ENCODE measurements around the gene TRPM6.

The TRPM6 gene

GRCh38 chr9:74735761-74736160 is 152.0 kb downstream of the TRPM6 start:
- no peak for DNase-seq (ENCODE audit: low read depth)
- TF ChIP-seq CTCF (IDR thresholded peaks at IDR 0.05; ENCODE audit: low read depth, low read length, missing control alignments) = no peak
- in situ Hi-C loops (cut with HindIII; ENCODE audit: low sequenced_read_pairs) = no loop called here
- H3K4me3 ChIP-seq (ENCODE audit: low read depth, low read length) = no peak overlapping the region

- no peak overlapping the region for H3K4me3 ChIP-seq (ENCODE audit: low read depth, low read length)
- no peak for TF ChIP-seq CTCF (IDR thresholded peaks at IDR 0.05; ENCODE audit: low read depth, low read length, missing control alignments)
- no peak for DNase-seq (ENCODE audit: low read depth)
- in situ Hi-C loops (cut with HindIII; ENCODE audit: low sequenced_read_pairs) = no loop called here
Observed at GRCh38 chr9:74729136-74729695, 158.5 kb downstream of the TRPM6 start.

- no peak overlapping the region for H3K4me3 ChIP-seq (ENCODE audit: low read depth, low read length)
- DNase-seq (ENCODE audit: low read depth) = no peak
- no peak for TF ChIP-seq CTCF (IDR thresholded peaks at IDR 0.05; ENCODE audit: low read depth, low read length, missing control alignments)
- in situ Hi-C loops (cut with HindIII; ENCODE audit: low sequenced_read_pairs) = no loop called here
Observed at GRCh38 chr9:74728176-74728575, 159.5 kb downstream of the TRPM6 start.

- H3K4me3 ChIP-seq (ENCODE audit: low read depth, low read length) = no peak overlapping the region
- in situ Hi-C loops (cut with HindIII; ENCODE audit: low sequenced_read_pairs) = no loop called here
- TF ChIP-seq CTCF (IDR thresholded peaks at IDR 0.05; ENCODE audit: low read depth, low read length, missing control alignments) = no peak
- no peak for DNase-seq (ENCODE audit: low read depth)
Observed at GRCh38 chr9:74726581-74726980, 161.1 kb downstream of the TRPM6 start.

GRCh38 chr9:74724317-74724716 is 163.4 kb downstream of the TRPM6 start:
- in situ Hi-C loops (cut with HindIII; ENCODE audit: low sequenced_read_pairs) = no loop called here
- H3K4me3 ChIP-seq (ENCODE audit: low read depth, low read length) = no peak overlapping the region
- TF ChIP-seq CTCF (IDR thresholded peaks at IDR 0.05; ENCODE audit: low read depth, low read length, missing control alignments) = no peak
- DNase-seq (ENCODE audit: low read depth) = no peak

- TF ChIP-seq CTCF (IDR thresholded peaks at IDR 0.05; ENCODE audit: low read depth, low read length, missing control alignments) = no peak
- no peak overlapping the region for H3K4me3 ChIP-seq (ENCODE audit: low read depth, low read length)
- DNase-seq (ENCODE audit: low read depth) = no peak
- in situ Hi-C loops (cut with HindIII; ENCODE audit: low sequenced_read_pairs) = no loop called here
Observed at GRCh38 chr9:74721696-74722660, 165.7 kb downstream of the TRPM6 start.
